Right renal pelvis (tissue), 4 donors: ENCODE data around the gene DPPA2. TPM values are rescaled to one million over a fixed set of nuclear protein-coding genes. Genes with fewer than 3 reads are reported as not detected.

Experiments
- DNase-seq, 4 donors: peaks; one replicate each; pipeline ENCODE4 v3.0.0-alpha.2; 2013; ENCODE audit warnings: low read depth in 4 of 4, low spot score in 3 of 4, missing footprints in 1 of 4
- polyA plus RNA-seq, 4 donors: library from polyadenylated mRNA; unstranded; fragments of 120-200 nt; gene quantifications; one replicate each; pipeline ENCODE4 v1.2.1, GENCODE V29; 2013; ENCODE audit not compliant: insufficient read length in 4 of 4

Gene DPPA2
- polyA plus RNA-seq, 4 donors: 0.81 to 1.2 (median 1.1) TPM

DNA sequence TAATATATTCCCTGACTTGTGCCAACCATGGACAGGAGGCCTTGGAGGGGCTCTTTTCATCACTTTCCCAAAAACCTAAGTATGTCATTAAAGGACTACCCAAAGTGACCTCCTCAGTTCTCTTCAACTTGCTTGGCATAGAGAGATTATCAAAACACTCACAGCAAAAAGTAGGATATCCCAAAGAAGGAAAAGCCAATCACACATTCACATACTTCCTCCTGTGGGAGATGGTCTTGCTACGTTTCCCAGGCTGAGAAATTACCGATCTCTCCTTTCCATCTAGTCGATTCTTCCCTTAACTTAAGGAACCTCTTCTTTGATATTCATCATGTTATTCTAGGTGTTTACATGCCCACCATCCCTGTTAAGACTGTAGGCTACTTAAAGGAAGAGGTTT lies 11.9 kb upstream of the DPPA2 start:
- DNase-seq: no peak

DNA sequence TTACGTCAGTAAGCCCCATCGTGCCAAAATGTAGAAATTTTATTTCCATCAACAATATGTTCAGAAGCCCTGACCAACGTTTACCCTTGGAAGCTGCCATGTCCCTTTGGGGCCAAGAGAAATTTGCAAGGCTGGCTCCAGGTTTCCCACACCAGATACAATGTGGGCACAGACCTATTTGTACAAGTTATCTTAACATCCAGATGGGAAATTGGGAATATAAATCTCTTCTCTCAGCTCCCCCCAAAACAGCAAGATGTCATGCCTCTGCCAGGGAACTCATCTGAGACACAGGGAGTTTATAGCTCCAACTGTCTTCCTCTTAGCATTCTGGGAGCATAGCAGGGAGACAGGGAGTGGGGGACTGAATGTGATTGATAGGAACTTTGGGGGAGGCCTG lies 9.3 kb upstream of the DPPA2 start:
- DNase-seq: no peak

DNA sequence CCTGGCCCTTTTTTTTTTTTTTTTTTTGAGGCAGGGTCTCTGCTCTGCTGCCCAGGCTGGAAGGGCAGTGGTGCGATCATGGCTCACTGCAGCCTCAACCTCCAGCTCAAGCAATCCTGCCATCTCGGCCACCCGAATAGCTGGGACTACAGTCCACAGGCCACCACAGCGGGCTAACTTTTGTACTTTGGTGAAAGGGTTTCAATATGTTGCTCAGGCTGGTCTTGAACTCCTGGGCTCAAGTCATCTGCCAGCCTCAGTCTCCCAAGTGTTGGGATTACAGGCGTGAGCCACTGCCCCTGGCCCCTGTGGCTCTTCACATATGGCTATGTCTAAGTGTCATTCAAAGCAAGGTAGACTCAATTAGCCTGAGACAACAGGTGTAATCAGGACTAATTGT lies 8.8 kb upstream of the DPPA2 start:
- DNase-seq: no peak

- no peak for DNase-seq
Observed at GRCh38 chr3:109313061-109313460, 3.3 kb downstream of the DPPA2 start.

- DNase-seq: no peak
Observed at GRCh38 chr3:109297496-109297895, 18.8 kb downstream of the DPPA2 start.

DNA sequence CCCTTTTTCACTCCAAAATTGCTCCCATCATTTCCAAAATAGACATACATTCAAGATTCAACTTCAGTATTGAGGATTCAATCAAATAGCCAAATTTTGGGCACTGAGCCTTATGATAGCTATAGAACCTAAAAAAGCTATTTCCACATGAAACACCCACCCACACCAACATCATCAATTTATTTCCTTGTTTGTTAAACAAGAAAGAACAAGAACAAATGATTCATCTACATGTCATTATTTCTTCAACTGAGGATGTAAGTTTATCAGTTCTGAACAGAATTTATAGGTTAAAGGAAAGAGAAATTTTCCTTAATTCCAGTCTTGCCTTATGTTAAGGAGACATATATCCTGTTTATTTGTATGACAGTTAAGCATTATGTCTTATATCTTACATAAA lies 32.2 kb downstream of the DPPA2 start:
- DNase-seq: no peak

GRCh38 chr3:109278546-109278945 lies 37.8 kb downstream of the DPPA2 start:
- DNase-seq: no peak

DNA sequence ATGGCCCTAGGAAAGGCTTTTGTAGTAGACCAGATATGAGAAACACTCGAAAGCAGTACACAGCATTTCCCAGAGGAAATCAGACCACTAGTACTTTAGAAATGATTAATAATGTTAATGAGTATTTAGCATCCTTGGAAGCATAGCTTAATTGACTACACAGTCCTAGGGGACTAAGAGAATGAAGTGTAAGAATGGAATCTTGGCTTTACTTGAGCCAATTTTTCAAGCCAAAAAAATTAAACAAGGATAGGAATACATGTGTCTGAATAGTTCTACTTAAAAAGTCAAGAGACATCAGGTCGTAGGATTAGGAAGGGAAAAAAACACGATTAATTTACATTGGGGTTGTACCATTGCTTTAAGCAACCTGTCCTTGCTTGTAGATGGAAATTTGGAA lies 38.2 kb downstream of the DPPA2 start:
- DNase-seq: no peak

DNA sequence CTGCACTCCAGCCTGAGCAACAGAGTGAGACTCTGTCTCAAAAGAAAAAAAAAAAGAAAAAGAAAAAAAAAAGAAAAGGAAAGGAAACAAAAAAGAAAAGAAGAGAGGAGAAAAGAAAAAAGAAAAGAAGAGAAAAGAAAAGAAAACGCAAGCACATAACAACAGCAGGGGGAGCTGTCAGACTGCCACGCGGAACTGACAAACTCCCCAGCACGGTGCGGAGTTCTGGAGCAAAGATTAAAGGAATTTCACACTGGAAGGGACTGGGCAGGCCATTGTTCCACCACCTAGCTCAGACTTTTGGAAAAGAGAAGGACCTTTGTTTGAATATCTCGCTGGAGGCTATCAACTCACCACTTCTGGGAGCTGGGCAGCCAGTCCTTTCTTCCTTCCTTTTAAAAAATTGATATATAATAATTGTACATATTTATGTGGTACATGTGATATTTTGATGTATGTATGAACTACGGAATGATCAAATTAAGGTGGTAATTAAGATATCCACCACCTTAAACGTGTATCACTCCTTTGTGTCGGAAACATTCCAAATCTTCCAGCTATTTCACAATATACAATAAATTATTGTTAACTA lies 40.5 kb downstream of the DPPA2 start:
- peak in 1 of 4 donors; percentile 44 for DNase-seq

- no peak for DNase-seq
Observed at GRCh38 chr3:109270779-109271178, 45.5 kb downstream of the DPPA2 start.

DNA sequence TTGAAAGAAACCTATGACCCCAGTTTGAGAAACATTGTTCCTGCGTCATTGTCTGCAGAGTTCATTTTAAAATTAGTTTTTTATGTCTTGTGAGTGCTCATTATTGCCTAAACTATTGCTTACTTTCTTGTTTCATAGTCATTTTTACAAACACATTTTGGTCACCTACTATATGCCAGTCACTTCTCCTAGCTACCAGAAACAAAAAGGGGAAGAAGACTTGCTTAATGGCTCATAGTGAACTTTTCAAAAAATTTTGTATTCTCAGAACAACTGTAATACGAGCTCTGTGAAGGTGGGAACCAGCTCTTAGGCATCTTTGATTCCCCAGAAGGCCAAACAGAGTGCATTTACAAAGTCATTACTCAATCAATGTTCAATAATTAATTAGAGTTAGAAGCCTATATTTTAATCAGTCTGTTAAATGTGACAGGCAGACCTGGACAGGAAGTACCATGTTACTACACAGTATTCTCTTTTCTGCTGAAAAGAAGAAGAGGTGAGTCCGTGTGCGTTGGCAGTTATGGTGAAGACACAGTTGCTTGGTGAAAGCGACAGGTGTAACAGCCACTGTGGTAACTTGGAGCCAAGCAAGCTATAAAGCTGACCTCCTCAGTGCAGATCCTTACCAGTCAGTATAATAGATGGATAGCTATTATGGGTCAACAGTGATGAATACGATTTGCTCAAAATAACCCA lies 46.6 kb downstream of the DPPA2 start:
- DNase-seq: no peak

DNA sequence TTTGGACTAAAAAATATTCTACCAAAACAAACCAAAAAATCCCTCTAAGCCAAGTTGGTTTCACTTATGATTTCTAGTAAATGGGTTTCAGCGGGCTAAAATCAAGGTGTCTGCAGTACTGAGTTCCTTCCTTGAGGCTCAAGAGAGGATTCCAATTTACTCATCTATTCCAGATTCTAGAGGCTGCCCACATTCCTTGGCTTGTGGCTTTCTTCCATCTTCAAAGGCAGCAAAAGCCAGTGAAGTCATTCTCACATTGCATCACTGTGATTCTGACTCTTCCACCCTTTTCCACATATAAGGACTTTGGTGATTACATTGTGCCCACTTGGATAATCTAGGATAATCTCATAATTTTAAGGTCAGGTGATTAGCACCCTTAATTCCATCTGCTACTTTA lies 48.1 kb downstream of the DPPA2 start:
- DNase-seq: no peak

GRCh38 chr3:109265295-109265694 lies 51.0 kb downstream of the DPPA2 start:
- DNase-seq: peak in 1 of 4 donors; percentile 67

DNA sequence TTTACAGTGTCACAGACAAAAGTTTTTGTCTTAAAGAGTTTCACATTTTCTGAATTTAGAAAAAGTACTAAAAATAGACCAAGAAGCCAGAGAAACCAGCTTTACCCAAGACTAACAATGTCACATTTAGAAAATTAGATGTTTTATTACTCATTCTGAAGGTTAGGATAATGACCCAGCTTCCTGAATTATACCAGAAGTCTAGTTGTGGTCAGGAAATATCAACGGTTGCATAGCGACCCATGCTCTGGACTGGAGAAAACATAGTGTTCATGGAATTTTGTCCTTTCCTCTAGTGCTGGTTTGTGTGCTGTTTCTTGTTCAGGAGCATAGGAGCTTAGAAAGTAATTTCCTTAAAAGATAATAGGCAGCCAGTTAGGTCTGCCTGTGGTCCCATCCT lies 59.0 kb downstream of the DPPA2 start:
- DNase-seq: peak in 3 of 4 donors; percentile 65 to 69 (median 69)

- DNase-seq: no peak
Observed at GRCh38 chr3:109254770-109255169, 61.5 kb downstream of the DPPA2 start.

GRCh38 chr3:109252641-109253040 lies 63.7 kb downstream of the DPPA2 start:
- DNase-seq: no peak

Other genes starting within 250 kb of the DPPA2 start
- gene MORC1, start 198.4 kb downstream of the DPPA2 start, polyA plus RNA-seq: under 1 TPM; 0.40 to 0.82 (median 0.71) TPM
- gene C3orf85, start 179.8 kb downstream of the DPPA2 start, polyA plus RNA-seq: 10 to 100 TPM; 14.6 to 20.4 (median 16.5) TPM
- 1 to 10 TPM; 3.4 to 5.3 (median 4.3) TPM for gene DPPA4, start 21.0 kb upstream of the DPPA2 start, polyA plus RNA-seq